Right renal cortex interstitium (tissue), 3 donors: ENCODE data around the gene RMND5B. TPM values are rescaled to one million over a fixed set of nuclear protein-coding genes. Genes with fewer than 3 reads are reported as not detected.

Source experiments
- DNase-seq, 3 donors: peaks; one replicate each; pipeline ENCODE4 v3.0.0-alpha.2; 2013; ENCODE audit warnings: low read depth in 3 of 3, low spot score in 2 of 3
- polyA plus RNA-seq, 3 donors: library from polyadenylated mRNA; unstranded; fragments of 120-200 nt; gene quantifications; one replicate each; pipeline ENCODE4 v1.2.1, GENCODE V29; 2013; ENCODE audit not compliant: insufficient read length in 3 of 3

The RMND5B gene
- polyA plus RNA-seq, 3 donors, result 29.0 to 32.9 (median 32.1) TPM

GRCh38 chr5:178113141-178113787 lies 17.6 kb upstream of the RMND5B start, which contains the start of gene N4BP3:
TSS of gene N4BP3 (plus strand) at chr5:178113532. CDS start at chr5:178119584, 6,052 bp downstream.
- DNase-seq, result peak in 1 of 3 donors; percentile 68

- DNase-seq, result no peak
These were observed 16.9 kb upstream of the RMND5B start for GRCh38 chr5:178113841-178114324.

- no peak for DNase-seq
These were observed 16.3 kb upstream of the RMND5B start for GRCh38 chr5:178114325-178115135.

GRCh38 chr5:178115136-178115813 lies 15.5 kb upstream of the RMND5B start:
- DNase-seq, result no peak

GRCh38 chr5:178115814-178116142 lies 15.0 kb upstream of the RMND5B start:
- DNase-seq, result no peak

GRCh38 chr5:178116143-178116885 lies 14.5 kb upstream of the RMND5B start:
- DNase-seq, result no peak

- DNase-seq, result no peak
These were observed 12.7 kb upstream of the RMND5B start for GRCh38 chr5:178117923-178118701.

- DNase-seq, result no peak
These were observed 10.8 kb upstream of the RMND5B start for GRCh38 chr5:178119915-178120606.

- peak in 2 of 3 donors; percentile 74 to 83 for DNase-seq
These were observed 10.0 kb upstream of the RMND5B start for GRCh38 chr5:178120607-178121357.

GRCh38 chr5:178121391-178122276 lies 9.2 kb upstream of the RMND5B start:
- DNase-seq, result no peak

GRCh38 chr5:178122346-178122745 lies 8.5 kb upstream of the RMND5B start:
- no peak for DNase-seq

GRCh38 chr5:178123094-178123965 lies 7.5 kb upstream of the RMND5B start:
- DNase-seq, result no peak

- DNase-seq, result no peak
These were observed 6.6 kb upstream of the RMND5B start for GRCh38 chr5:178123966-178124925.

GRCh38 chr5:178125253-178125906 lies 5.4 kb upstream of the RMND5B start:
- no peak for DNase-seq

GRCh38 chr5:178126556-178126955 lies 4.3 kb upstream of the RMND5B start:
- DNase-seq, result no peak
